Astrocyte of the cerebellum (primary cell): ENCODE measurements around the gene TBC1D5.

ENCODE experiments used
- DNase-seq: peaks from one replicate; pipeline ENCODE4 v3.0.0-alpha.2; 2011; ENCODE audit warnings: low read depth
- H3K4me3 ChIP-seq: 2 replicates; pipeline ENCODE4 v1.5.1; 2011; ENCODE audit warnings: mild to moderate bottlenecking, low read depth, low read length, moderate library complexity
- CTCF ChIP-seq: IDR thresholded peaks from 2 replicates; pipeline ENCODE4 v1.5.1; 2012; ENCODE audit warnings: low read length, low read depth, moderate library complexity, mild to moderate bottlenecking; ENCODE audit errors: missing control alignments
- in situ Hi-C: cut with HindIII; loops from 2 replicates; pipeline ENCODE4 v1.10.0; 2017; ENCODE audit warnings: low sequenced_read_pairs

The TBC1D5 gene

GRCh38 chr3:17154941-17155340, 587.5 kb downstream of the TBC1D5 start:
- H3K4me3 ChIP-seq: no peak overlapping the region
- DNase-seq: no peak
- TF ChIP-seq CTCF: no peak
- in situ Hi-C loops: no loop called here

GRCh38 chr3:17154221-17154620, 588.2 kb downstream of the TBC1D5 start:
- in situ Hi-C loops: no loop called here
- TF ChIP-seq CTCF: no peak
- no peak overlapping the region for H3K4me3 ChIP-seq
- DNase-seq: no peak

- H3K4me3 ChIP-seq: no peak overlapping the region
- TF ChIP-seq CTCF: no peak
- DNase-seq: no peak
- in situ Hi-C loops: no loop called here
Measured at GRCh38 chr3:17153209-17153608, 589.2 kb downstream of the TBC1D5 start.

GRCh38 chr3:17151598-17152373, 590.6 kb downstream of the TBC1D5 start:
- no peak overlapping the region for H3K4me3 ChIP-seq
- TF ChIP-seq CTCF: no peak
- in situ Hi-C loops: no loop called here
- no peak for DNase-seq

- no peak for TF ChIP-seq CTCF
- H3K4me3 ChIP-seq: no peak overlapping the region
- in situ Hi-C loops: no loop called here
- DNase-seq: no peak
Measured at GRCh38 chr3:17149076-17149475, 593.4 kb downstream of the TBC1D5 start.

GRCh38 chr3:17144665-17144993, 597.8 kb downstream of the TBC1D5 start:
- in situ Hi-C loops: no loop called here
- no peak overlapping the region for H3K4me3 ChIP-seq
- no peak for TF ChIP-seq CTCF
- no peak for DNase-seq
